Measurements from ENCODE around the gene FRAS1. TPM values are rescaled to one million over a fixed set of nuclear protein-coding genes. Genes with fewer than 3 reads are reported as not detected.

Gene FRAS1
- total and polyA plus RNA-seq, 2 donors (not counting 3 experiments of a cell fraction or from before 2014, with no cell fraction given): 1.4 to 3.6 TPM

DNA sequence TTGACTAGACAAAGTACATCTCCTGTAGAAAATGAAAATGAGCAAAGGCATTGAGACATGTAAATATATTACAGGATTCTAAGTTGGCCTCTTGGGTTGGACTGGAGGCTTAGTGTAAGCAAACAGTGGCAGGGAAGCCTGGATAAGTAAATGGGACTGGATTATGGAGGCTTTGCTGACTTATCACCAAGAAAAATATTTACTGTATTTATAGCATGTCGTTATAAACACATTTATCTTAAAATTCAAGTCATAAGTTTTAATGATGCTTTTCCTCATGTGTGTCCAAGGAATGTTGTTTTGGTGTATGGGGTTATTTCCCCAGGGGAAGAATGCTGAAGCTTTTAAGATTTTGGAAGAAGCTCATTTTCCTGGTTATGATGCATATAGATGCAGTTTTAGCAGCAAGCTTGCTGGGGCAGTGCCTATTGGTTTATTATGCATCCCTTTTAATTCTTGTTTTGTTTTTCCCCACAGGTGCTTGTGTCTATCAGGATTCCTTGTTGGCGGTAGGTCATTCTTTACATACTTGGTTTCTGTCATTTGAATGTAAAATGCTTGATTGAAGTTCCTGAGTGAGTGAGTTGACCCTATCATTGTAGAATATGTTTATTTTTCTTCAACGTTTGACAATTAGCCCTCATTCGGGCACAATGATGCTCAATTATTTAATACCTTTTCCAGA lies 8.5 kb downstream of the FRAS1 start:
- POLR2A ChIA-PET: no interaction called here
- Histone ChIP-seq H3K27me3 (ENCODE audit: control insufficient read depth in 2 of 2, insufficient read depth in 2 of 2, low read length in 2 of 2) (peaks cover 2 to 8% of the 10 kb centered on the region in 2 experiments), H3K27ac (ENCODE audit: insufficient read depth, low read depth, low read length) (no peak overlapping the region), H2AFZ (ENCODE audit: low read depth, low read length) (no peak overlapping the region), H3K4me2 (ENCODE audit: insufficient read depth, low read length) (no peak overlapping the region), H3K9me3 (replicated peaks; ENCODE audit: control insufficient read depth, insufficient read depth, low read length) (no peaks in the 10 kb centered on the region), H3K4me1 (ENCODE audit: control insufficient read depth, extremely low read depth, insufficient read depth, low read length) (no peaks in the 10 kb centered on the region), H3K9ac (replicated peaks; ENCODE audit: extremely low read depth, insufficient read depth, low read length) (no peak overlapping the region), H3K4me3 (replicated peaks in 1 of 3; ENCODE audit: insufficient read depth in 1 of 3, low read depth in 1 of 3, low read length in 3 of 3) (no peak overlapping the region), H3K36me3 (ENCODE audit: control insufficient read depth in 2 of 2, extremely low read depth in 1 of 2, insufficient read depth in 2 of 2, low read length in 2 of 2) (no peaks in the 10 kb centered on the region), H3K9me1 (replicated peaks; ENCODE audit: control insufficient read depth, extremely low read depth, insufficient read depth, low read length) (no peaks in the 10 kb centered on the region), H4K20me1 (replicated peaks; ENCODE audit: control insufficient read depth, extremely low read depth, insufficient read depth, low read length) (no peaks in the 10 kb centered on the region), H3K79me2 (ENCODE audit: control insufficient read depth, insufficient read depth, low read length) (no peaks in the 10 kb centered on the region)
- DNase-seq (ENCODE audit: low read depth, low spot score) (no peak), FAIRE-seq (no peak)
- TF ChIP-seq FOS (IDR thresholded peaks at IDR 0.05; ENCODE audit: borderline replicate concordance, insufficient read depth, low read length) (no peak), MYC (IDR thresholded peaks at IDR 0.05; ENCODE audit: low read depth, low read length) (no peak), POLR2AphosphoS5 (IDR thresholded peaks at IDR 0.05; ENCODE audit: insufficient read depth, low read depth, low read length) (no peak), GATA2 (IDR thresholded peaks at IDR 0.05; ENCODE audit: insufficient read depth, insufficient read length, low read depth, low read length) (no peak), EZH2 (IDR thresholded peaks at IDR 0.05; ENCODE audit: borderline replicate concordance, low read depth, low read length, severe bottlenecking) (no peak), JUN (IDR thresholded peaks at IDR 0.05; ENCODE audit: borderline replicate concordance, insufficient read depth, insufficient read length, low read depth) (no peak), POLR2A (IDR thresholded peaks at IDR 0.05; ENCODE audit: low read depth, low read length) (no peak)
- TF ChIP-seq, protein P1, sequence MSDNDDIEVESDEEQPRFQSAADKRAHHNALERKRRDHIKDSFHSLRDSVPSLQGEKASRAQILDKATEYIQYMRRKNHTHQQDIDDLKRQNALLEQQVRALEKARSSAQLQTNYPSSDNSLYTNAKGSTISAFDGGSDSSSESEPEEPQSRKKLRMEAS (IDR thresholded peaks at IDR 0.05; ENCODE audit: insufficient read depth, insufficient read length): no peak
- intact Hi-C loops (cut with micrococcal nuclease) (no loop called here), dilution Hi-C loops (cut with MboI; ENCODE audit: extremely low pct_ligation_motif_present, low sequenced_read_pairs) (no loop called here)
- CTCF ChIA-PET: interaction anchor here (1.3 kb wide), 1 partner anchor 71 kb away, joined by 3 read pairs; no protein-coding TSS in a partner anchor
- BruUV-seq (replicated peaks): no TSS peak

Measured in endothelial cell of umbilical vein (primary cell).